Skin epidermis (tissue), 12 donors: Measurements from ENCODE around the gene KRT79.
A peak's percentile ranks its signal among the peaks of the same experiment; 100 is the strongest.

Source experiments
- H3K27ac ChIP-seq, 21 experiments: fragments of 200-600 bp; sonication (generic) in 11 of 21; one replicate each; pipeline ENCODE4 v1.5.0; 2020; ENCODE audit warnings: mild to moderate bottlenecking in 3 of 21, inconsistent platforms in 2 of 21, moderate library complexity in 2 of 21
- H3K4me3 ChIP-seq, 7 experiments: fragments of 200-600 bp; sonication (generic) in 2 of 7; one replicate each; pipeline ENCODE4 v1.5.0; 2020; ENCODE audit warnings: inconsistent platforms in 2 of 7, mild to moderate bottlenecking in 2 of 7, moderate library complexity in 1 of 7

Gene KRT79

DNA sequence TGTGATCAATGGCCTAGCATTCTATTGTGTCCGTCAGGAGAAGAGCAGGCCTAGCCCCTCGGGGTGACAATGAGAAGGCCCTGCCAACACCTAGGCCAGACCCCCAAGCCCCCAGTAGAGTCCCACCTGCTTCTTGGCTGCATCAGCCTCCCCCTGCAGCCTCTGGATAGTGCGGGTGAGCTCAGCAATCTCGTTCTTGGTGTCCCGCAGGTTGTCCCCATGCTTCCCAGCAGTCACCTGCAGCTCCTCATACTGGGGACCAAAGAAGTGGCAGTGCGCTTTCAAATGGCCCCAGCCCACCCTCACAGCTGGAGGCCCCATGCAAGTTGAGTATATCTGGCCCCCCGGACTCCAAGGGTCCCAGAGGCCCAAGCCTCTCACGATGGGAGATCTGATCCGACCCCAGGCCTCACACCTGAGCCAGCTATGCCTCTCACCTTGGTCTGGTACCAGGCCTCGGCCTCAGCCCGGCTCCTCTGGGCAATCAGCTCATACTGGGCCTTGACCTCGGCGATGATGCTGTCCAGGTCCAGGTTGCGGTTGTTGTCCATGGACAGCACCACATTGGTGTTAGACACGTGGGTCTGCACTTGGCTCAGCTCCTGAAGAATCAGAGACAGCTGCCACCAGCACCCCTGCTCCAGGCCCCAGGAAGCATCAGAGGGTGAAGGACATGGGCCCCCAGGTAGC lies 10.2 kb downstream of the KRT79 start:
- H3K27ac ChIP-seq = no peak overlapping the region
- no peak overlapping the region for H3K4me3 ChIP-seq

DNA sequence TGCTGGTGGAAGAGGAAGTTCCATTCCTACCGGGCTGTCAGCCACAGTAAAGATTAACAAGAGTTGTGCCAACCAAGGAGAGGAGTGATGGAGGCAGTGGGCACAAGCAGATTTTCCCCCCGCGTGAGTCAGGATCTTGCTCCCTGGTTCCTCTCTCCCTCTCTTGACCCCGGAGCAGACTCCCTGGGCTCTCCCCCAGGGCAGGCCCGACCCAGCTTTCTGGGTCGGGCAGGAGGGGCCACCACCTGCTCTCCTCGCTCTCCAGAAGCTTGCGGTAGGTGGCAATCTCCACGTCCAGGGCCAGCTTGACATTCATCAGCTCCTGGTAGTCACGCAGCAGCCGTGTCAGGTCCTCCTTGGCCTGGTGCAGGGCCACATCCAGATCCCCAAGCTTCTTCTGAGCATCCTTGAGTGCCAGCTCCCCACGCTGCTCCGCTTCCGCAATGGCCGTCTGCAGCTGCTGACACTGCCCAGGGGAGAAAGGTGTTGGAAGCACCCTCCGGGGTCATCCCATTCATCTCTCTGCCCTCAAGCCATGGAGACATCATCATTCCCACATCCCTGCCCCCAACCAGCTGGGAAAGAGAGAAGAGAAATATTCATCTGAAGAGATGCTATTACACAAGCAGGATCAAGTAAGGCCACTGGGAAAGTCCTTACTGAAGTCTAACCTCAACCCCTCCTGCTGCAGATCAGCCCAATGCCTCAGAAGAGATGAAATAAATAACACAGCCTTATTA lies 11.2 kb downstream of the KRT79 start:
- Histone ChIP-seq H3K27ac (no peak overlapping the region), H3K4me3 (no peak overlapping the region)

DNA sequence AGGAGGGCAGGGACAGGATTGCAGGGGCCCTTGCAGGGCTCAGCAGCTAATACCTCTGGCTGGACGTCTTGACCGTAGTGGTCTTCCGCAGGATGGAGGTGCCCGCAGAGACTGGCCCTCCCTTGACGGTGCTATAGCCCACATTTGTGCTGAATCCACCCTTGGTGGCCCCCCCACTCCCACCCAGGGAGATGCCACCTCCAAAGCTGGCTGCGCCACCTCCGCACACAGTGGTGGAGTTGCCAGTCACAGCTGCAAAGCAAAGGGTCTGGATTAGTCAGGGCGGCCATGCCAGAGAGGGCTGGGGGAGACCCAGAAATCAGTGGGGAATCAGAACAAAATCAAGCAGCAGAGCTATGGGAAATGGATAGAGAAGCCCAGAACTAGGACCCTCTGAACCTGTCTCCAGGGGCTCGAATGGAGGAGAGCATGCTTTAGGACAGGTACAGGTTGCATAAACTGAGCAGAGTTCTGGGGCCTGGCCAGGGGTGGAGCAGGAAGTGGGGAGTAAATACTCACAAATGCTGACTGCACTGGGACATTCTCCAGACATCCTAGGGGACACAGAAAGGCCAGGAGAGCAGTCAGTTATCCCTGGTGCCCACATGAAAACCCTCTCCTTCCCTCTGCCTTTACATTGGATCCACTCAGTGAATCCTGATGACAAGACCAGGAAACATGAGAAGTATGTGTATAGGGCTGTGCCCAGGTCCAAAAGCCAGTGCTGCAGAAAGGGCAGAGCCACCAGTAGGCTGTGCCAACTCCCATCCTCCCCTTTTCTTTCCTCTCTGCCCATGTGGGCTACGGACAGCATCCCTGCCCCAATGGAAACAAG lies 12.1 kb downstream of the KRT79 start:
- H3K4me3 ChIP-seq = no peak overlapping the region
- no peak overlapping the region for H3K27ac ChIP-seq

DNA sequence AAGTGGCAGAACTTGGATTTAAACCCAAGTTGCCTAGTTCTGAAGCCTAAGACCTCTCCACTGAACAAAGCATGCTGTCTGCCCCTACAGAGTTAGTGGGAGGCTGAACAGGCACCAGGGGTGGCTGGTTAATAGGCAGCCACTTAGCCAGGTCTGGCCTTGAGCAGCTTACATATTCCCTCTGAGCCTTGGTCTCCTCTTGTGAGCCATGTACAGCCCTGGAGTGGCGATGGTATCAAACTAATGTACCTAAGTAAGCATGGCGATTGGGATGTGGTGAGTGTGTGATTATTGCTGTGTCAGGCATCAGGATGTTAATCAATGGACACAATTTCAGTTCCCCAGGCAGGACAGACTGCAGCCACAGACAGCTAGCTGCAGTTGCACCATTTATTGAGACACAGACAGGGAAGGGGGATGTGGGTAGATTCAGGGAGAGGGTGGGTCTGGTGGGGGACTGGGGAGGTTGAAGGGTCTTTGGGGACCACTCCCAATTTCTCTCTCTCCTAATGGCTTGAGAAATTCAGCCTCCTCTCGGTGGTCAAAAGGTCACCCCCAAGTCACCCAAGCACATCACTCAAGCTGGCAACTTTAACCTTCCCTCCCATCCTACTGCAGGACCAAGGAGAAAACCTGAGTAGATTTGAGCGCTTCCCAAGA lies 12.9 kb downstream of the KRT79 start:
- no peak overlapping the region for H3K27ac ChIP-seq
- H3K4me3 ChIP-seq = no peak overlapping the region

DNA sequence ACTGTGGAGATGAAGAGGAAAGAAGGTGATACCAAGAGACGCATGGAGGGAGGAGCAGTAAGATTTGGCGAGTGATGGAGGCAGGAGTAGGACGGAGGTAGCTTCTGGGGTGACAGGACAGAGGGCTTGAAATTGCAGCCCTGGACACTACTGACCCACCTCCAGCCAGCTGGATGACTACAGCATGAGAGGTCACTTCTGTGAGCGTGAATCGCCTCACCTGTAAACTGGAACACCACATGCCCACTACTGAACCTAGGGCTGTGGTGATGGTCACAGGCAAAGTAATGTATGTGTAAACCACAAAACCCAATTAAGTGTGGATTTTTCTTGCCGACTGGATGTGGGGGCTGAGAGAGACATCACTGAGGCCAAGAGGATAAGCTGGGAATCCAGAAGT lies 13.6 kb downstream of the KRT79 start:
- Histone ChIP-seq H3K27ac (no peak overlapping the region), H3K4me3 (no peak overlapping the region)

DNA sequence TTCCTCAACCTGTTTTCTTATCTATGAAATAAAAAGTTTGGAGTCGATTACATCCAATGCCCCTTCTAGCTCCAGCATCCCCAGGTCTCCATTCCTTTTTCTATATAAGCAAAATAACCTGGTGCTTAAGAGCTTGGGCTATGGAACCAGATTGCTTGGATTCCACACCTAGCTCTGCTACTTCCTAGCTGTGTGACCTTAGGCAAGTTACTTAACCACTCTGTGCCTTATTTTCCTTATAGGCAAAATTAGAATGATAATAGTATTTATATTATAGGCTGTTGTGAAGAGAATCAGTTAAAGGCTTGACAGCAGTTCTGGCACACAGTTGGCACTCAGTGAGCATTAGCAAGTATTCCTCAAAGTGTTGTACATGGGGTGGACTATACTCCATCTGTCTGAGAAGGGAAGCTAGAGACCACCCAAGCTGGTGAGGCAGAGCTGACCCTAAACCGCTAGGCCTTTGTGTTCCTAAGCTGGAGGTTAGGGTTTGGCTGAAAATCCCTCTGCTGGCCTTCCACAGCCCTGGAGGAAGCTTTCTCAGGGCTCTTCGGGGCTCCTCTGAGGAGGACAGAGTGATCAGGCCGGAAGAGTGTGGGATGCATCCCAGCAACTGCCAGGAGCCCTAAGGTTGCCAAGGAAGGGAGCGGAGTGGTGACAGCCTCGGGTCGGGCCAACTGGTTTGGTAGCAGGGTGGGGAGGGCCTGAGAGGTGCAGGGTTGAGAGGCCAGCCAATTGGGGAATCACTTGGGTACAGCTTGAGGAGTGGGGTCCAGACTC lies 14.2 kb downstream of the KRT79 start:
- Histone ChIP-seq H3K4me3 (no peak overlapping the region), H3K27ac (no peak overlapping the region)

DNA sequence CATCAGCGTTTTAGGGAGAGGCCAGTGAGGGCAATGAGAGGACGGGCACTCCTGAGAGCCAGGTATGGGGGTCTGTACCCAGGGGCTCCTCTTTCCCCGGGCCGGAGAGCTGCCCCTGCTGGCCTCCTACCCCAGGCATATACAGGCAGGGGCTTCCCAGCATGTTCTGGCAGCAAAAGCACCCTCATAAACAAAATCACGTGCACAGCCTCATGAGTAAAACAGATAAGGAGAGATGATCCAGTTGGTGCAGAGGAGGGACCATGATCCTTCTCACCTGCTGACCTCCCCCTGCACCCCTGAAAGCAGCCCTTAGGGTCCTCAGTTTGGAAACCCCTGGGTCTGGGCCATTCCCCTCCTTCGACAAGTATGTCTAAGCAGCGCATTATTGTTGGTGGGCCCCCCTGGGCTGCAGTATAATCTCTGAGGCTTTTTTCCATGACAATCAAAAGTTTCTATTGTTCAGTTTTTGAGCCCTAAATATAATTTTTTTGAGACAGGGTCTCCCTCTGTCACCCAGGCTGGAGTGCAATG lies 15.2 kb downstream of the KRT79 start:
- no peak overlapping the region for H3K27ac ChIP-seq
- no peak overlapping the region for H3K4me3 ChIP-seq

DNA sequence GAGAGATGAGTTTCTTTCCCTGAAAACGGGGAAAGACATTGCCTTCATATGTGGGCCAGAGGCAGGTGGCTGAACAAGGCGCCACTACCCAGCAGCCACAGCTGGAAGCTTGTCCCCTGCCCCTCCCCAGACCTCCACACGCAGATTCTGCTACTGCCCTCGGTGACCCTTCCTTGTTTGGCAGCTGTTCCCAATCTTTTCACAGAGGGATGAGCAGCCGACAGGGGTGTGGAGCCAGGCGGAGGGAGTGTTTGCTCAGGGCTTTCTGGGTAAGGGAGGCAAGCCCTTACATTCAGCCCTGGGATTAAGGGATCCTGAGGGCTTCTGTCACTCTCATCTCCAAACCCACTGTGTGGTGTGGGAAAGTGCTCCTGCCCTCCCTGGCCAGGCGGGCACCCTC lies 15.7 kb downstream of the KRT79 start:
- no peak overlapping the region for H3K4me3 ChIP-seq
- no peak overlapping the region for H3K27ac ChIP-seq

DNA sequence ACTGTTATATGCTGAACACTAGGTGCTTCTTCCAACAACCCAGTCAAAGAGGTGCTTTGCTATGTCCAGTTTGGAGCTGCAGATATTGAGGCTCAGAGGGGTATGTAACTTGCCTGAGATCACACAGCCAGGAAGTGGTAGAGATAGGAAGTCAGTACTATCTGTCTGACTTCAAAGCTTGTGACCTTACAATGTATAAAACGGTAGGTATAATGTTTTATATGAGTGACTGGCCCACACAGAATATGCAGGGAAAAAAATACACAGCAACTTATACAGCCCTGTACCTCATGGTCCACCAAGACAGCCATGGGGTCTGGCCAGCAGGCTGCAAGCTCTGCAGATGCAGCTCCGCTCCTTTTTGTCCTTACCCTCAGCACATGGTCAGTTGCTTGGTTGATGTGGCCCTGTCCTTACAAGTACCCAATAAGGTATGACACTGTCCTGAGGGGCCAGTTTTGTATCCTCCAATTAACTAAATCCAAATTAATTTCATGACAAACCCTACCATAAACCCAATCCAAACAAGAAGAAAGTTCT lies 16.3 kb downstream of the KRT79 start:
- no peak overlapping the region for H3K27ac ChIP-seq

DNA sequence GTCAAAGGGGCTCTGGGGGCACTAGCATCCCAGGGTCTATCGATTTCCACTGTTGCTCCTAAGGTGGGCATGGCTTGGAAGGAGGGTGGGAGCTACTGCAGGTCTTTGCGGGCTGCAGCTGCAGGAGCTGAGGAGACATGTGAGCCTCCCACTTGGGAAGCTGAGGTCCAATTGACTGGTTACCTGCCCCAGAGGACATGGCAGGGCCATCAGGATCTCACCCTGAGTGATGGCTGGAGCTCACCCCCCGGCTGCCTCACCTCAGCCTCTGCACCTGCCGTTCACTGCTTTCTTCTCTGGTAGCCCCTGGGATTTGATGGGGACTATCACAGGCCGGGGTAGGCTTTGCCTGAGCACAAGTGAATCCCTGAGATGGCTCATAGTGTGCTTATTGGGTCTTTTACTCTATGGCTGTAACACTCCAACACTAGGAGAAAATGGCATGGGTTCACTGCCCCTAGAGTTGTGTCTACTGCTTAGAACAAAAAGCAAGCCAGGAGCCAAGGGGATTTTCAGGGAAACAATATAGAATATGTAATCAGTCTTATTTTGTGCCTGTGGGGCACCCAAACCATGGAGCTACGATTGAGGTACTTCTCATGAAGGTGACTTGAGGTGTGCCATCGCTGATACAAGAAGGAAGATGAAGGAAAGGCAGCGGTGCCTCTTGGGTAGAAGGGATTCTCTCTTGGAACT lies 17.0 kb downstream of the KRT79 start:
- H3K4me3 ChIP-seq = no peak overlapping the region
- H3K27ac ChIP-seq = no peak overlapping the region

More for the DNA sequence above, 16.3 kb downstream of the KRT79 start:
- no peak overlapping the region for H3K4me3 ChIP-seq

DNA sequence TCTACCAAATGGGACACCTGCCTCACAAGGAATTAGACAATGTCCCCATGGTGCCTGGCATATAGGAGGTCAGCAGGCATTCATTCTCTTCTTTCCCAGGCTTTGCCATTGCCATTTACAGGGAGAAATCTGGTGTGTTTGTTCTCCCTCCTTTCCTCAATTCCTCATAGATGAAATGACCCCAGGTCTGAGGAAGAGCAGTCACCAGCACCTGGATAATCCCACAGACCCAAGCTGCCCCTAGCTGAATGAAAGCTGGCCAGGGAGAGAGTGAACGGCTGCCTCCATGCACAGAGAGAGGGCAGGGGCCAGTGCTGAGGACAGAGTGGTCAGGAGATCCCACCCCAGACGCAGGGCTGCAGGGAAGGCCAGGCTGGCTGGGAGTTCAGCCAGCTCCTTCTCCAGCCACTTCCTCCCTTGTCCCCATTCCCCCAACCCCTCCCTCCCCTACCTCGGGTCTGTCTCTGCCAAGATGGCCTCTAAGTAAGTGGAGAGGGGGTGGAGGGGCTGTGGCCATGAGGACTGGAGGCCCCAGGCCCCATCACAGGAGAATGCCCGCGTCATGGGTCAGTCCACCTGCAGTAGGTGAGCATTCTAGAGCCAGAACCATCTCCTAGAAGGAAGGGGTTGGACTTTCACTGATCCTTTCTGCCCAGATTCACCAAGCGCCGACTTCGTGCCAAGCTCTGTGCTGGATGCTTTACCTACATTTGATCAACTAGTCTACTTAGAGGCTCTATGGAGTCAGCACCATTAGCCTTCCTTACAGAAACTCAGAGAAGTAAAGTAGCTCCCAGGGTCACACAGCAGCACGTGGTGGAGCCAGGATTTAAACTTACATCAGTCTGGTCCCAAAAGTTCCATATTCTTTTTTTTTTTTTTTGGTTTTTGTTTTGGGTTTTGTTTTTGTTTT lies 18.2 kb downstream of the KRT79 start:
- H3K4me3 ChIP-seq = no peak overlapping the region
- H3K27ac ChIP-seq = no peak overlapping the region

DNA sequence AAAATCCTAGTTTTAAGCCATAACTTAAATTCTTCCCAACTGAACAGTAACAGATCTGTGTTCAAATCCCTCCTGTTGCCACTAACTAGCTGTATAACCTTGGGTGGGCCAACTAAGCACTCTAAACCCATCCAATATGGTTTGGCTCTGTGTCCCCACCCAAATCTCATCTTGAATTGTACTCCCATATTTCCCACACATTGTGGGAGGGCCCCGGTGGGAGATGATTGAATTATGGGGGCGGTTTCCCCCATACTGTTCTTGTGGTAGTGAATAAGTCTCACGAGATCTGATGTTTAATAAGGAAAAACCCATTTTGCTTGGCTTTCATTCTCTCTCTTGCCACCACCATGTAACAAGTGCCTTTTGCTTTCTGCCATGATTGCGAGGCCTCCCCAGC lies 18.9 kb downstream of the KRT79 start:
- H3K27ac ChIP-seq = no peak overlapping the region
- no peak overlapping the region for H3K4me3 ChIP-seq

DNA sequence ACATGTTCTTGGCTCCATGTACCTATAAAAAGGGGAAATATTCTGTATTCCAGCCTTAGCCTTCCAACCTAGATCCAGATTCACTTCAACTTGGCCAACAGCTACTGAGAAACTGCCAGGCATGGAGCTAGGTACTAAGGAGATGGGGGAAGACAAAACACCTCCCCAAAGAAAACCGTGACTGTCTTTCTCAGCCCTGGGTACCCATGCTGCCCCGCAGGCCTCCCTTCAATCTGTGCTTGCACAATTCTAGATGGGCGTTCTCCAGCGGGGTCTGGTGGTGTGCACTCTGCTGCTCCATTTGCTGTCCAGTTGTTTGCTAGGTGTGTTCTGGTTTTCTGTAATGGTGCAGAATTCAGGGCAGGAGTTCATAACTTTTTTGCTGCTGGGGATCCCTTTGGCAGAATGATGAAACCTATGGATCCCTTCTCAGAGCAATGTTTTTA lies 19.4 kb downstream of the KRT79 start:
- Histone ChIP-seq H3K4me3 (no peak overlapping the region), H3K27ac (peak overlapping the region in 1 of 21 experiments; percentile 6)

DNA sequence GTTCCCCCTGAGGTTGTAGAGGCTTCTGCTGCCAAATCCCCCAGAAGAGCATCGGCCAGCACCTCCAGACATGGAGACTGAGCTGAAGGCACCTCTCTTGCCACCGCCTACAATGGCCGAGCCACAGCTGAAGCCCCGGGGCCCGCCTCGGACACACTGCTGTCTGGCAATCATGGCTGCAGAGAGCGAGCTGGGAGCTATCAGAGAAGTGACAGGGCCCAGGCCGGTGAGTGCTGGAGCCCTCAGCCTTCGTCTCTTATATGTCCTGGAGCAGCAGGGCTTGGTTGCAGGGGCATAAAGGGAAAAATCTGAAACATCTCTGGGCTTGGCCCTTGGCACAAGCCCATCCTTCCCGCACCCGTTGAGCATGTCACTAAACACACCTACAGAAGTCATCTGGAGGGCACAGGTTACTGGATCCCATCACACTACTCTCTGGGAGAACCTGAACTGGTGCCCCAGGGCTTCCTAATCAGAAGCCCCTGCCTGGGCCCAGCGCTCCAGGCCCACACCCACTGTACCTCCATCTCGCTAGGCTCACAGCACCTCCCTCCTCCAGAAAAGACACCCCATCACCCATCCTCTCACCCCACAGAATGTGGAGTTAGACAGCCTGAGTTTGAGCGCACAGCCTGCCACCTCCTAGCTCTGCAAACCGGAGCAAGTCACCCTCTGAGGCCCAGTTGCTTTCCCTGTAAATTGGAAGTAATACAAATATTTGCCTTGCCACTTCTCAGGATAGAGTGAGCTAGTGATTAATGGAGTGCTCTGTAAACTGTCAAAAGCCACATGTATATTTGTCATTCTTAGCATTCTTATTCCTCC lies 20.0 kb downstream of the KRT79 start, which contains the start of gene KRT4:
Gene KRT4, minus strand, starts transcription at position 232 of the 825 bp plus-strand sequence. Its CDS starts 58 bp downstream, at position 174.
- no peak within 1 kb of the TSS for H3K4me3 ChIP-seq
- peak within 1 kb of the TSS in 1 of 21 experiments; percentile 6 for H3K27ac ChIP-seq

DNA sequence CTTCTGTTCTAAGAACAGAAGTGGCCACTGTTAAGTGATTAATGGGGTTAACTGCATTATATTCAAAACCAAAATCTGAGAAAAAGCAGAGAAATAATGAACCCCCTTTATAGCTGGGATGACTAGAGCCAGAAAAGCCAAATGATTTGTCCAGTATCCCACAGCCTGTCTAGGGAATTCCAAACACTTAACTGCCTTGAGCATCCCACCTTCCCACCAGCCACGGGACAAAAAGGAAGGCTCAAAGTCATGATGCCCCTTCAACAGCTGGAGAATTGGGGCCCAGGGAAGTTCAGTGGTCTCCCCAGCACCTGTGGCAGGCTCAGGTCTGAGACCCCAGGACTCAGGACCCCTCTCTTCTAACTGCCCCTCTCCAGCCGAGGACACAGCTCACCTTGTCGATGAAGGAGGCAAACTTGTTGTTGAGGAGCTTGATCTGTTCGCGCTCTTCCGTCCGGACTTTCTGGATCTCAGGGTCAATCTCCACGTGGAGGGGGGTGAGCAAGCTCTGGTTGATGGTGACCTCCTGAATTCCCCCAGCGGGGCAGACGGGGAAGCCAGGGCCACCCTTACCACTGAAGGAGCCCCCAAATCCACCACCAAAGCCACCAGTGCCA lies 20.8 kb downstream of the KRT79 start:
- H3K4me3 ChIP-seq = no peak overlapping the region
- no peak overlapping the region for H3K27ac ChIP-seq

DNA sequence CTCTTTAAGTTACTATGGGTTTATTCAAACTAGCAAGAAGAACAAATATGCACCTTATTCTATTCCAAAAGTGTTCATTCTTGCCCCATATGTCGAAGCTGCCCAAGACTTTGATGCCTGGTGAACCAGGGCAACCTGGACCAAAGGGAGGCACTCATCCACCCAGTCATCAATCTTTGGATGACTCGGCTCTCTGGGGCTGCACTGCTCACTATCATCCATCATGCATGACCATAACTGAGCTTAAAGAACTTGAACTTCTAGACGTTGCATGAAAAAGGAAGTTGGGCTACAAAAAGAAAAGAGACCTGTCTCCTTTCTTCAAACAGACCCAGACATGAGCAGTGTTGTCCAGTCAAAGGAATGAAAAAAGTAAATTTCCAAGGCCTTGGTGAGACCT lies 21.4 kb downstream of the KRT79 start:
- no peak overlapping the region for H3K27ac ChIP-seq
- no peak overlapping the region for H3K4me3 ChIP-seq
